ENCODE results near the gene ZP3. TPM values are rescaled to one million over a fixed set of nuclear protein-coding genes. Genes with fewer than 3 reads are reported as not detected.
"Not testable (repeated sequence)": the region's sequence is repeated elsewhere in the genome, so short reads cannot be mapped to it uniquely, and the experiment has no call there.

Gene ZP3
- total RNA-seq, 2 donors from 2014 or later, result 3.4 to 13.0 TPM

DNA sequence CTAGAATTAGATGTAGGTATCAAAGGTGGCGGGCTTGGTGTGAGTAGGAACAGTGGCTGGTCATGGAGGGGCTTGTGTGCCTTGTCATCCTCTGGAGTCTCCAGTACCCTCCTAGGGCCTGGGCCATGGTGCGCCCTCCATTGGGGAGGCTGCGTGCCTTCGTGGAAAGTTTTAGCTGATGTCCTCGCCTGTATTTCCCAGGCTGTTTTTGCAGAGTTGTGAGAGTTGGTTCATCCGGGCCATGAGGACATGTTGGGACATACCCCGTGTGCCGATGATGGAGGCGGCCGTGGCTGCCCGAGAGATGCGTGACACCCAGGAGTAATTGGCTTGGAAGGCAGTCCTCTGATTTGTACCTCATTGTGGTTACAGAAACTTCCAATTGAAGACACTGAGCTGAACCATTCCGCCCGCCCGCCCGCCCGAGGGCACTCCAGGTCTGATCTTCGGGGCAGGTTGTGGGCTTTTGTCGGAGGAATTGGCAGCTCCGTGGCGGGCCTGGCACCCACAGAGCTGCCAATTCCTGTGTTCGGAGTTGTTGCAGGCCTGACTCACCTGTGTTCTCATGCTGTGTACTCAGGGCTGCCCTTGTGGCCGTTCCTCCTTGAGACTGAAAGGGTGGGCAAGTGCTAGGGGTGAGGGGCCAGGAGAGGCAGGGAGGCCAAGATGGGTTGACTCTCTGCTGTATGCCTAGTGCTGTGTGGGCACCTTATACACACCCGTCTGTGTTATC, 52.2 kb downstream of the ZP3 start:
- not testable (repeated sequence) for H3K4me3 Mint-ChIP-seq; ATAC-seq (replicated peaks); H3K4me1 Mint-ChIP-seq; H3K27ac Mint-ChIP-seq; H3K36me3 Mint-ChIP-seq (ENCODE audit: low read depth); H3K9me3 Mint-ChIP-seq; H3K27me3 Mint-ChIP-seq

DNA sequence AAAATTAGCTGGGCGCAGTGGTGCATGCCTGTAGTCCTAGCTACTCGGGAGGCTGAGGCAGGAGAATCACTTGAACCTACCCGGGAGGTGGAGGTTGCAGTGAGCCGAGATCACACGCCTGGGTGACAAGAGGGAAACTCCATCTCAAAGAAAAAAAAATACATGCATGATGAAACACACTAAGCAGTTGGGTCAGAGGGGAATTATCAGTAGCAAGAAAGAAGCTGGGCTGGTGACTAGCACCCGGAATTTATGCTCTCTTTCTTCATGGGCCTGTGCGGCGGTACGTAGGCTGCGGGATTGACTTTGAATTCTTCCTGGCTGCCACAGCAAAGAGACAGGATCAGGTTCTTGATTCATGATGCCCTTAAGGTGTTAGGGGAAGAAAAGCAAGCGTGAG, 54.9 kb downstream of the ZP3 start:
- not testable (repeated sequence) for H3K27me3 Mint-ChIP-seq; ATAC-seq (replicated peaks); H3K9me3 Mint-ChIP-seq; H3K4me3 Mint-ChIP-seq; H3K4me1 Mint-ChIP-seq; H3K27ac Mint-ChIP-seq
- H3K36me3 Mint-ChIP-seq (ENCODE audit: low read depth), result peaks cover 20% of the 10 kb centered on the region

DNA sequence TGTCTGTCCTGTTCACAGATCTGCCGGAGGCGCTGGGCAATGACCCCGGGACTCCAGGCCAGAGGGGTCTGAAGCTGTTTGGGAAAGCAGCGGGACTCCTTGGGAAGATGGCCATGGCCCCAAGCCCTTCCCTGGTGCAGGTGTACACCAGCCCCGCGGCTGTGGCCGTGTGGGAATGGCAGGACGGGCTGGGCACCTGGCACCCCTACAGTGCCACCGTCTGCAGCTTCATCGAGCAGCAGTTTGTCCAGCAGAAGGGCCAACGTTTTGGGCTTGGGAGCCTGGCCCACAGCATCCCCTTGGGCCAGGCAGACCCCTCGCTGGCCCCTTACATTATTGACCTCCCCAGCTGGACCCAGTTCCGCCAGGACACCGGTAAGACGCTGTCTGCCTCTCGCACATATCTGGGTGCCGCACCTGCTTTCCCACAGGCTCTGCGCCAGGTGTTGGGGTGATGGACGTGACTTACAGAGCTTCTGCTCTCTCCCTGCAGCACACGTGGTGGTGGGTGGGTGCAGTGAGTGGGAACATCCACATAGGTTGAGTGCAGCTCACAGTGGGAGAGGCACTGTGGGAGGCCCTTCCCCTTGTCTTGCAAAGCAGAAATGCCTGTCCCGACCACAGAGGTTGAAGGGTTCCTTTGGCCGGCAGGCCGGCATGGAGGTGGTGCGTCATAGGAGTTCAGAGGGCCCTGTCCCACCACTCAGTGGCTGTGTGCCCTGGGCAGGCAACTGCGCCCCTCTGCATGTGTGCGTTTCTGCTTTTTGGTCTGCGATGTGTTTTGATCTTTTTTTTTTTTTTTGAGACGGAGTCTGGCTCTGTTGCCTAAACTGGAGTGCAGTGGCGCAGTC, 55.9 kb downstream of the ZP3 start:
- not testable (repeated sequence) for H3K27me3 Mint-ChIP-seq; H3K9me3 Mint-ChIP-seq; ATAC-seq (replicated peaks); H3K27ac Mint-ChIP-seq; H3K4me3 Mint-ChIP-seq; H3K4me1 Mint-ChIP-seq
- H3K36me3 Mint-ChIP-seq (ENCODE audit: low read depth), result peaks cover 20% of the 10 kb centered on the region

DNA sequence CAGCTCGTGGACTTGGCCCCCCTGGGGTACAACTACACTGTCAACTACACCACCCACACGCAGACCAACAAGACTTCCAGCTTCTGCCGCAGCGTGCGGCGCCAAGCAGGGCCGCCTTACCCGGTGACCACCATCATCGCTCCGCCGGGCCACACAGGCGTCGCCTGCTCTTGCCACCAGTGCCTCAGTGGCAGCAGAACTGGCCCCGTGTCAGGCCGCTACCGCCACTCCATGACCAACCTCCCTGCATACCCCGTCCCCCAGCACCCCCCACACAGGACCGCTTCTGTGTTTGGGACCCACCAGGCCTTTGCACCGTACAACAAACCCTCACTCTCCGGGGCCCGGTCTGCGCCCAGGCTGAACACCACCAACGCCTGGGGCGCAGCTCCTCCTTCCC, 57.9 kb downstream of the ZP3 start:
- H3K27me3 Mint-ChIP-seq; H3K4me3 Mint-ChIP-seq; H3K4me1 Mint-ChIP-seq; ATAC-seq (replicated peaks); H3K27ac Mint-ChIP-seq; H3K9me3 Mint-ChIP-seq: not testable (repeated sequence)
- peaks cover 20% of the 10 kb centered on the region for H3K36me3 Mint-ChIP-seq (ENCODE audit: low read depth)

DNA sequence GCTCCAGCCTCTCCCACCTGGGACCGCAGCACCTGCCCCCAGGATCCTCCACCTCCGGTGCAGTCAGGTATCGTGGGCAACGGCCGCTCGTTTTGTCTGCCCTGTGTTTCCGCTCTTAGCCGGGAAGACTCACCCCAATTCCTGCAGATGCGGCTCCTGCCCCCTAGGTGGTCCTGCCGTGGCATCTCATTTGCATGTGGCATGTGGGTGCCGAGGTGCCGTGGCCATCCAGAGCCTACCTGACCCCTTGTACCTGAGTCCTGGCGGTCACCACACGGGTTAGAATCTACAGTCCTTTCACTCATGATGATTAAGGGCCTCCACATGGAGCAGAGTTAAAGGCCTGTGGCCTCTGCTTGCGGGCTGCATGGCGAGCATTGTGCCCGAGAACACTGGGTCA, 58.3 kb downstream of the ZP3 start:
- peaks cover 20% of the 10 kb centered on the region for H3K36me3 Mint-ChIP-seq (ENCODE audit: low read depth)
- H3K4me3 Mint-ChIP-seq; H3K27ac Mint-ChIP-seq; ATAC-seq (replicated peaks); H3K27me3 Mint-ChIP-seq; H3K9me3 Mint-ChIP-seq; H3K4me1 Mint-ChIP-seq: not testable (repeated sequence)

DNA sequence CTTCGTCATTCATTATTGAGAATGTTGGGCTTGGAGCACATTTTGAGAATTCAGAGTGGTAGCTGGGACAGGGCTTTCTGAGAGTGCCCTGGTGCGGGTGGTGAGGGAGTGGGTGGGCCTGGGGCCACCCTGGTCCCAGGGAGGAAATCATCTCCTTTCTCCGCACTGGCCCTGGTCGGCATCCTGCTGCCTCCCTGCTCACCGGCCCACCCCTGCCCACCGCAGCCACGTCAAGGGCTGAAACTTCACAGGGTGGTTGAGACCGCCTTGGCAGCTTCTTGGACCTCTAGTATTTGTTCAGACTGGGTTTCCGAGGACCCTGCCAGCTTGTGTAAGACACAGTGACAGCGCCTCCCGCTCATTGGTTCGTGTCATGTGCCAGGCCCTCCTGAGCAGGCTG, 59.7 kb downstream of the ZP3 start:
- not testable (repeated sequence) for H3K27me3 Mint-ChIP-seq, H3K4me3 Mint-ChIP-seq
- H3K36me3 Mint-ChIP-seq (ENCODE audit: low read depth), result peaks cover 20% of the 10 kb centered on the region

DNA sequence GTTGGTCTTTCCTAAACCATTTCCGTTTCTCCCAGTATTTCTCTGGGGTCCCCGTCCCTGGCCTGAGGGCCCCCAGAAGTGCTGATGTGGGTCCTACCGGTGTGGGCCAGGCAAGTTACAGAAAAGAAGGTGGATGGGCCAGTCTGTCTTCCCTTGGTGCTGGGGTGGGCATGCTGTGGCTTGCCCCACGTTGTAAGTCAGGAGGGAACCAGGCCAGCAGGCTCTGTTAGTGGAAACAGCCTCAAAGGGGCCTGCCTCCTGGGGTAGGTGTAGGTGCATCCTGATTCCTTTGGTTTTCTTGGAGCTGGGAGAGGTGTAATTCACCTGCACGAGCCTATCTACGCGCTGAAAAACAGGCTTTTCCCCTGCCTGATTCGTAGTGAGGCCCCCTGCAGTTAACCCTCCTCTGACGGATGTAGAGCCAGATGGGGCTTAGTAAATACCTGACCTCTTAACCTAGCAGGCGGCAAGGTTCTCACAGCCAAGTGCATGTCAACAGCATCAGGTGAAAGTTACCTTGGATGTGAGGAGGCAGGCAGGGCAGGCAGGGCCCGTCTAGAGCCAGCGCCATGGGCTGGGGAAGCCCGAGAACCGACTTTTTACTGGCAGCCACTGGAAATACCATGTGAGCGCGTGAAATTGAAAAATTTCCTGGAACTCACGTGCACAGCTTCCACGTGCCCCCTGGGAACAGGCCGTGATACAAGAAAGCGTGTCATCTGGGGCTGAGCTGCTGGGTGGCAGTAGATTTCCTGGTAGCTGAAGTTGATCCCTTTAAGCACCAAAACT, 61.3 kb downstream of the ZP3 start:
- not testable (repeated sequence) for H3K4me1 Mint-ChIP-seq, H3K27me3 Mint-ChIP-seq, H3K27ac Mint-ChIP-seq, H3K9me3 Mint-ChIP-seq
- ATAC-seq (replicated peaks), result peak; percentile 18
- H3K36me3 Mint-ChIP-seq (ENCODE audit: low read depth), result peaks cover 20% of the 10 kb centered on the region
- peak overlapping the region; percentile 38 for H3K4me3 Mint-ChIP-seq

More for the DNA sequence above, 59.7 kb downstream of the ZP3 start:
- not testable (repeated sequence) for H3K4me1 Mint-ChIP-seq; H3K9me3 Mint-ChIP-seq; H3K27ac Mint-ChIP-seq; ATAC-seq (replicated peaks)

DNA sequence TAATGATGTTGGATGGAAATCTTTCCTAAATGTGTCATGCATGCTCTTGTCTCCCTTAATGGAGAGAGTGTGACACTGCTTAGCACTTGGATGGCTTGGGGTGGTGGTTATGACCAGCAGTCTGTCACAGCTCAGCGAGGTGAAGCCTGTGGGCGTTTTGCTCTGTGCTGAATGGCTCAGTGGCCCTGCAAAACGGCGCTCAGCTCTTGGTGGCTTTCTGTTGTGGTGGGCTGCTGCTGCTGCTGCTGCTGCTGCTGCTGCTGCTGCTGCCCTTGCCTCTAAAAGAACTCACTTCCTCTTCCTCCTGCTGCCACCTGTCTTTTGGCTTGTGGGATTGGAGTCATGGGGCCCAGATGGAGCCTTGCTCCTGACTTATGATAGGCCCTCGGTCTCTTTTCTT, 61.9 kb downstream of the ZP3 start:
- peak; percentile 98 for ATAC-seq (replicated peaks)
- peak overlapping the region; percentile 38 for H3K4me3 Mint-ChIP-seq
- not testable (repeated sequence) for H3K9me3 Mint-ChIP-seq, H3K27me3 Mint-ChIP-seq, H3K27ac Mint-ChIP-seq, H3K4me1 Mint-ChIP-seq
- peaks cover 19% of the 10 kb centered on the region for H3K36me3 Mint-ChIP-seq (ENCODE audit: low read depth)

DNA sequence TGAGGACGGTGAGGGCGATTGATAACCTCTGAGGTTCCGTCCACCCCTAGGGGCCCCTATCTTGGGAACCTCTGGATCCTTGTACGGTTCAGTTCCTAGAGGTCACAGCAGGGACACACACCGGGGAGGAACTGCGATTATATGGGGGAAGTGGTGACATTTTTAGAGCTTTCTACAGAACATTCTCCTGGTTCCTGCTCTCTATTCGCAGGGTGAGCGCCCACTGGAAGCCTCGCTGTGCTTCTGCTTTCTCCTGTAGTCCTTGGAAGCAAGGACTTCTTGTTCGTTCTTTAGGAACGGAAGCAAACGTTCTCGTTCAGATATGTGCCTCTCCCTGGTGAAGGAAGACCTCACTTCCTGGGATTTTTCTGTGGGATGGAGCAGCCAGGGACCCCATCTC, 63.2 kb downstream of the ZP3 start:
- H3K27me3 Mint-ChIP-seq; H3K36me3 Mint-ChIP-seq (ENCODE audit: low read depth); H3K4me1 Mint-ChIP-seq; H3K27ac Mint-ChIP-seq; H3K9me3 Mint-ChIP-seq; ATAC-seq (replicated peaks); H3K4me3 Mint-ChIP-seq: not testable (repeated sequence)

Other genes with a start within 250 kb of the ZP3 start
- gene SRRM3, start 223.1 kb upstream of the ZP3 start, total RNA-seq, result under 1 TPM in 1 of 2 donors, not detected in 1; 0.26 TPM
- gene HSPB1, start 122.3 kb upstream of the ZP3 start, total RNA-seq, result 10 to 100 TPM; 28.0 to 71.7 TPM
- 100 to 1,000 TPM; 118 to 156 TPM for gene YWHAG, start 66.0 kb upstream of the ZP3 start, total RNA-seq
- under 1 TPM; 0.50 to 0.61 TPM for gene SSC4D, start 15.3 kb upstream of the ZP3 start, total RNA-seq
- gene DTX2, start 36.8 kb downstream of the ZP3 start, total RNA-seq, result 10 to 100 TPM; 26.4 to 32.6 TPM
- 1 to 10 TPM in 1 of 2 donors, under 1 TPM in 1; 0.79 to 1.0 TPM for gene UPK3B, start 85.6 kb downstream of the ZP3 start, total RNA-seq
- gene SPDYE16, start 118.3 kb downstream of the ZP3 start, total RNA-seq, result under 1 TPM; 0.17 to 0.45 TPM
- 10 to 100 TPM in 1 of 2 donors, 1 to 10 TPM in 1; 6.9 to 12.6 TPM for gene POMZP3, start 202.3 kb downstream of the ZP3 start, total RNA-seq